Ramos (cell line): ENCODE results near the gene C3orf49.

Experiments
- in situ Hi-C: fragments of 300-500 bp; cut with MboI; formaldehyde crosslinking; loops from one replicate; pipeline ENCODE4 v1.14.3; 2022; ENCODE audit warnings: low sequenced_read_pairs; ENCODE audit not compliant: unreplicated experiment

The C3orf49 gene

DNA sequence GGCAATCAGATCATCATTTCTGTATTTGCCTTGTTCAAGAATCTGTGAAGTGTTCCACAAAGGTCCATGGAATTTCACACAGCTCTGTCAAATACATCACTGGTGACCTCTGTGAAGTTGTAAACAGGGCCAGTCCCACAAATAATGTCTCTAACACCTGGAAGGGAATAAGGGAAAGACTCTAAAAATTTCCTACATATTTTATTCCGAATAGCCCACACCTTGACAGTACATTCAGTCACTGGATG is at the start of gene C3orf49:
TSS of gene C3orf49 (plus strand) at position 149 of the 248 bp plus-strand sequence. CDS start 173 bp downstream, outside the sequence.
- in situ Hi-C loops: loop anchor here (5.0 kb wide), 1 partner anchor 467 kb away; no protein-coding TSS in a partner anchor

- in situ Hi-C loops: no loop called here
Observed at GRCh38 chr3:63774781-63775180, 44.3 kb upstream of the C3orf49 start.

- in situ Hi-C loops: no loop called here
Observed at GRCh38 chr3:63779227-63779626, 39.9 kb upstream of the C3orf49 start.

DNA sequence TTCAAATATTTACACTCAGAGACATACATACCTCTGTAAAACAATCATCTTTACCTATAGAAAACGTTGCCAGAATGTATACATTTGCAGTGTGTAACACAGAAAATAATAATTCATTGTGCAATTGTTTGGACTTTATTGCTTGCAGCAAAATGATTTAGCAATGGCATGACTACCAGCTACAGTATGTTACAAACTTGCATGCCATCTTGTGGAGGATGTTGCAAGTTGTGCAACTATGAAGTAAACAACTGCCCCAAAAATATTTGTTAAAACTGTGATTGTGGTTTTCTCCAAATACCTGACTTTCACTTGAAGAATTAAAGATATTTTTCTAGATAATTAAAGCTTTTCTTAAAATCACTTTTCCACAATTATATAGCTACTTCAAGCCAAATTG is 27.1 kb upstream of the C3orf49 start:
- in situ Hi-C loops: no loop called here

DNA sequence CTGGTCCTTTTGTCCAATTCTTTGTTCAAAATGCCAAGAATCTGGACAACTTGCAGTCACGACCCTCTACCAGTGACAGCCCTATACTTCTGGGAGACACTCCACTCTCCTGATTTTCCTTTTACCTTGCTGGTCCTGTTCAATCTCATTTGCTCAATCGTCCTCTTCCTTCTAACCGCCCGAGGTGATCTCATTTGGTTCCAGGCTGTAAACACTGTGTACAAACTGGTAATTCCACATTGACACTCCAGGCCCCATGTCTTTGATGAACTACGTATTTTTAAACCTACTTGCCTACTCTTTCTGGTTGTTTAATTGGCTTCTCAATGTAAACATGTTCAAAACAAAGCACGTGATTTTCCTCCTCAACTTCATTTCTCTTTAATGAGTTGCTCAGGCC is 23.7 kb upstream of the C3orf49 start:
- in situ Hi-C loops: no loop called here

GRCh38 chr3:63798544-63798943 is 20.6 kb upstream of the C3orf49 start:
- in situ Hi-C loops: no loop called here

DNA sequence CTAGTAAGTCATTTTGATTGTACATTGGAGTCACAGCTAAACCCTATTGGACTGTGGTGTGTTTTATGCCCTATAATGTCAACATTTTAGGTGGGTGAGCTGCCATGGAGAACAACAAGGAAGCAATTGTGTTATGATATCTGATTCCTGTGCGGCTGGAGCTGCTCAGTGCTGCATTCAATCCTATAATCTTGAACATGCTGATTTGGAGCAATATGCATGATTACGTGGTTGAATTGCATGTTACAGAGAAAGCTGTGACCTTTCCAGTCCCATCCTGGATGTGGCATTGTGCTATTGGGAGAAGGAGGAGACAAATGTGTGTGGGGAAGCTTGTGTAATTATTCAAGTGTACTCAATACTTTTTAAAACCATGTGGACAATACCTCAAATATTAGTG is 20.1 kb upstream of the C3orf49 start:
- in situ Hi-C loops: no loop called here

GRCh38 chr3:63800097-63800496 is 19.0 kb upstream of the C3orf49 start:
- in situ Hi-C loops: no loop called here

DNA sequence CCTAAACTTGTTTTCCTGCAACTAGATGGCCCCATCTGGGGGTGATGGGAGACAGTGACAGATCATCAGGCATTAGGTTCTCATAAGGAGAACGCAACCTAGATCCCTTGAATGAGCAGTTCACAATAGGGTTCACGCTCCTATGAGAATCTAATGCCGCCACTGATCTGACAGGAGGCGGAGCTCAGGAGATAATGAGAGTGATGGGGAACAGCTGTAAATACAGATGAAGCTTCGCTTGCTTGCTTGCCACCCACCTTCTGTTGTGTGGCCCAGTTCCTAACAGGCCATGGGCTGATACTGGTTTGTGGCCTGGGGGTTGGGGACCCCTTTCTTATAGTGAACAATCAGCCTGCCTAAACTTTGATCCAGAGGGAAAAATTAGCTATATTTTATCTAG is 15.2 kb upstream of the C3orf49 start:
- in situ Hi-C loops: no loop called here

GRCh38 chr3:63807961-63808565 is 11.0 kb upstream of the C3orf49 start:
- in situ Hi-C loops: no loop called here

- in situ Hi-C loops: no loop called here
Observed at GRCh38 chr3:63808633-63809032, 10.5 kb upstream of the C3orf49 start.

DNA sequence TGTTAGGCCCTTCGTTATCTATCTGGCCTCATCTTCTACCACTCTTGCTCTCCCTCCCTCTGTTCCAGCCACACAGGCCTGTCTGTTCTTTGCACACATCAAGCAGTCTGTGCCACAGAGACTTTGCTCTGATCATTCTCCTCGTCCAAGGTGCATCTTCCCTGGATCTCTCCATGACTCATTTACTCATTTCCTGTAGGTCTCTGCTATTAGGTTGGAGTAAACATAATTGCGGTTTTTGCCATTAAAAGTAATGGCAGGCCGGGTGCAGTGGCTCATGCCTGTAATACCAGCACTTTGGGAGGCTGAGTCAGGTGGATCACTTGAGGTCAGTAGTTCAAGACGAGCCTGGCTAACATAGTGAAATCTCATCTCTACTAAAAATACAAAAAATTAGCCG is 9.5 kb upstream of the C3orf49 start:
- in situ Hi-C loops: no loop called here

GRCh38 chr3:63814237-63814636 is 4.9 kb upstream of the C3orf49 start:
- in situ Hi-C loops: no loop called here

GRCh38 chr3:63817225-63817624 is 1.9 kb upstream of the C3orf49 start:
- in situ Hi-C loops: loop anchor here (5.0 kb wide), 1 partner anchor 465 kb away; no protein-coding TSS in a partner anchor

GRCh38 chr3:63818282-63819150 is 583 bp upstream of the C3orf49 start:
- in situ Hi-C loops: loop anchor here (5.0 kb wide), 1 partner anchor 466 kb away; no protein-coding TSS in a partner anchor

DNA sequence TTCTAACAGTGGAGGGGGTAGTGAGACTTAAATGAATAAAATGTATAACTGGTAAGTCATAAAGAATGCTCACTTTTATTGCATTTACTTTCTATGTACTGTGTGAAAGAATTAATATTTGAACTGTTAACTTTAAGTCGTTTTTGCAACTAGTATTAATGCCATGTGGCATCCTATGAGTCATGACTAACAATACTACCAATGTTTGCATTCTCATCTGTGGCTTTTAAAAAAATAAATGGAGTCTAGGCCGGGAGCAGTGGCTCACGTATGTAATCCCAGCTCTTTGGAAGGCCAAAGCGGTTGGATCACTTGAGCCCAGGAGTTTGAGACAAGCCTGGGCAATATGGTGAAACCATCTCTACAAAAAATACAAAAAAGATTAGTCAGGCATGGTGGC is 5.2 kb downstream of the C3orf49 start:
- in situ Hi-C loops: no loop called here

GRCh38 chr3:63830526-63830925 is 11.4 kb downstream of the C3orf49 start:
- in situ Hi-C loops: no loop called here

- in situ Hi-C loops: no loop called here
Observed at GRCh38 chr3:63832395-63832794, 13.3 kb downstream of the C3orf49 start.

GRCh38 chr3:63841704-63842103 is 22.6 kb downstream of the C3orf49 start:
- in situ Hi-C loops: no loop called here

GRCh38 chr3:63842127-63842526 is 23.0 kb downstream of the C3orf49 start:
- in situ Hi-C loops: no loop called here

- in situ Hi-C loops: no loop called here
Observed at GRCh38 chr3:63845215-63845614, 26.1 kb downstream of the C3orf49 start.
